HepG2 (cell line): ENCODE results near the gene NTN3. TPM values are rescaled to one million over a fixed set of nuclear protein-coding genes. Genes with fewer than 3 reads are reported as not detected.

Experiments used
- ATAC-seq: fragments of 200-7000 bp; cut with Tn5 transposase; 3 replicates; pipeline ENCODE4 v1.9.1; 2020; ENCODE audit warnings: mild to moderate bottlenecking, moderate library complexity
- BruUV-seq: library from RNA; stranded (reverse); fragments of 400-500 nt; replicated peaks from 2 replicates; lab custom pipeline; 2021; lab: Mats Ljungman, UMichigan
- CTCF ChIA-PET: fragments of 300-600 bp; formaldehyde crosslinking; extraction: SDS; loops from one replicate; lab custom pipeline; 2021; ENCODE audit warnings: low total read pairs, inconsistent platforms, low intra/inter-chr PET ratio; lab: Yijun Ruan, JAX
- POLR2A ChIA-PET: fragments of 350-600 bp; sonication (Branson Sonifier 250); formaldehyde crosslinking; loops from one replicate; lab custom pipeline; 2020; ENCODE audit warnings: antibody characterized with exemption, inconsistent platforms; lab: Yijun Ruan, JAX
- DNase-seq: peaks from one replicate; pipeline ENCODE4 v3.0.0-alpha.2; 2015; ENCODE audit warnings: low spot score
- FAIRE-seq: peaks from 3 replicates; lab custom pipeline; 2011; peaks lifted over from hg19 to GRCh38; lab: Jason Lieb, UNC
- H2AFZ ChIP-seq: one replicate; pipeline ENCODE4 v1.6.1; 2011; ENCODE audit warnings: low read length, inconsistent platforms
- H3K27ac ChIP-seq: fragments of 300-600 bp; 3 replicates; pipeline ENCODE4 v1.8.0; 2011; ENCODE audit warnings: mixed run types, mild to moderate bottlenecking, mixed read lengths, low read length, inconsistent platforms; ENCODE audit not compliant: insufficient read depth; ENCODE audit errors: extremely low read length
- H3K27me3 ChIP-seq, 2 experiments: fragments of 200-600 bp in 1 of 2; 2 replicates in 1 of 2; 3 replicates in 1 of 2; pipeline versions ENCODE4 v1.6.0 to v1.8.0; 2011; ENCODE audit warnings: low read length in 2 of 2, mild to moderate bottlenecking in 2 of 2, moderate library complexity in 2 of 2, inconsistent platforms in 1 of 2; ENCODE audit not compliant: insufficient read depth in 2 of 2, control insufficient read depth in 1 of 2
- H3K36me3 ChIP-seq, 2 experiments: fragments of 200-600 bp in 1 of 2; replicated peaks in 1 of 2; 2 replicates in 1 of 2; 3 replicates in 1 of 2; pipeline versions ENCODE4 v1.5.1 to v1.8.0; 2011; ENCODE audit warnings: low read length in 2 of 2, inconsistent platforms in 1 of 2; ENCODE audit not compliant: insufficient read depth in 2 of 2, control insufficient read depth in 1 of 2
- H3K4me1 ChIP-seq: 2 replicates; pipeline ENCODE4 v1.5.1; 2012; ENCODE audit warnings: low read length, inconsistent platforms; ENCODE audit not compliant: insufficient read depth
- H3K4me2 ChIP-seq: 2 replicates; pipeline ENCODE4 v1.6.0; 2011; ENCODE audit warnings: low read depth, low read length, inconsistent platforms
- H3K4me3 ChIP-seq, 3 experiments: fragments of 200-600 bp in 1 of 3; sonication (generic), shearing (Covaris generic) in 1 of 3; replicated peaks in 1 of 3; 2 replicates each; pipeline ENCODE4 v1.5.1; 2011 to 2016; ENCODE audit warnings: low read length in 3 of 3, inconsistent platforms in 2 of 3, low read depth in 2 of 3, mild to moderate bottlenecking in 2 of 3, control low read depth in 1 of 3, mixed read lengths in 1 of 3; ENCODE audit not compliant: insufficient read depth in 1 of 3
- H3K79me2 ChIP-seq: one replicate; pipeline ENCODE4 v1.6.1; 2011; ENCODE audit warnings: low read length, inconsistent platforms; ENCODE audit not compliant: insufficient read depth
- H3K9ac ChIP-seq: 2 replicates; pipeline ENCODE4 v1.6.0; 2011; ENCODE audit warnings: mild to moderate bottlenecking, low read depth, low read length, inconsistent platforms; ENCODE audit not compliant: insufficient read depth
- H3K9me3 ChIP-seq: 2 replicates; pipeline ENCODE4 v1.5.1; 2012; ENCODE audit warnings: mild to moderate bottlenecking, low read length
- H4K20me1 ChIP-seq: 2 replicates; pipeline ENCODE4 v1.6.0; 2011; ENCODE audit warnings: inconsistent platforms, mild to moderate bottlenecking, low read length, moderate library complexity; ENCODE audit not compliant: insufficient read depth
- ARID2 ChIP-seq: sonication (generic); formaldehyde crosslinking; IDR thresholded peaks from 2 replicates; pipeline ENCODE4 v1.8.1; 2022; ENCODE audit warnings: mild to moderate bottlenecking, missing genetic modification reagents, borderline replicate concordance
- HMG20B ChIP-seq: conservative IDR thresholded peaks from 2 replicates; pipeline ENCODE4 v1.6.1; 2016; ENCODE audit warnings: missing genetic modification reagents, missing compliant biosample characterization
- NR2F2 ChIP-seq: IDR thresholded peaks from 2 replicates; pipeline ENCODE4 v1.6.1; 2012; ENCODE audit warnings: low read depth, inconsistent platforms, borderline replicate concordance
- SOX13 ChIP-seq, 3 experiments: fragments of 450-650 bp in 1 of 3; sonication (generic) in 1 of 3; formaldehyde crosslinking in 1 of 3; IDR thresholded peaks in 2 of 3; conservative IDR thresholded peaks in 1 of 3; 2 replicates each; pipeline versions ENCODE4 v1.5.0 to v1.6.1; 2016 to 2020; ENCODE audit warnings: antibody characterized with exemption in 1 of 3, mild to moderate bottlenecking in 1 of 3, missing compliant biosample characterization in 1 of 3, missing genetic modification reagents in 1 of 3, moderate library complexity in 1 of 3
- ZFP82 ChIP-seq: sonication (generic); formaldehyde crosslinking; IDR thresholded peaks from 2 replicates; pipeline ENCODE4 v1.5.1; 2020; ENCODE audit warnings: mild to moderate bottlenecking, missing genetic modification reagents, borderline replicate concordance
- ZNF17 ChIP-seq: sonication (generic); formaldehyde crosslinking; IDR thresholded peaks from 2 replicates; pipeline ENCODE4 v1.5.0; 2020; ENCODE audit warnings: mild to moderate bottlenecking, missing genetic modification reagents
- ZNF256 ChIP-seq: sonication (generic); formaldehyde crosslinking; conservative IDR thresholded peaks from 2 replicates; pipeline ENCODE4 v1.4.0; 2020; ENCODE audit warnings: missing genetic modification reagents
- ZNF317 ChIP-seq: sonication (generic); formaldehyde crosslinking; IDR thresholded peaks from 2 replicates; pipeline ENCODE4 v1.5.0; 2020; ENCODE audit warnings: mild to moderate bottlenecking, missing genetic modification reagents
- WGBS: methylation state at CpG from one replicate; pipeline ENCODE4 v1.1.6; 2017; ENCODE audit warnings: low lambda C conversion rate; 5-methylcytosine and 5-hydroxymethylcytosine counted together
- in situ Hi-C: cut with HindIII; loops from 2 replicates; pipeline ENCODE4 v1.10.0; 2017; ENCODE audit warnings: low pct_unique_long_range_greater_than_20kb; ENCODE audit not compliant: extremely low pct_ligation_motif_present
- intact Hi-C: fragments of 100-400 bp; cut with micrococcal nuclease; formaldehyde crosslinking; loops from one replicate; pipeline ENCODE4 v1.10.0; 2022; ENCODE audit not compliant: unreplicated experiment
- polyA plus RNA-seq, 8 experiments: library from polyadenylated mRNA; depleted of rRNA in 3 of 8; stranded (reverse) in 7 of 8; unstranded in 1 of 8; fragments of >200 nt; fragmentation: Illumina TruSeq in 4 of 8; extraction: Trizol in 4 of 8; gene quantifications; 2 replicates each; pipeline versions ENCODE4 v1.2.1 to v1.2.3, GENCODE V29; 2011 to 2016; ENCODE audit warnings: low read depth in 4 of 8, missing spikeins in 1 of 8, mixed read lengths in 1 of 8; ENCODE audit not compliant: insufficient read depth in 1 of 8
- total RNA-seq, 5 experiments: library from RNA; depleted of rRNA; stranded (reverse); fragments of >200 nt; fragmentation: Illumina TruSeq; extraction: Trizol; gene quantifications; 2 replicates each; pipeline ENCODE4 v1.2.3, GENCODE V29; 2016; ENCODE audit warnings: low read depth in 1 of 5
- TF ChIP-seq, protein P1 (sequence below): sonication (generic); formaldehyde crosslinking; IDR thresholded peaks from 2 replicates; pipeline ENCODE4 v1.9.0; 2022; ENCODE audit warnings: missing genetic modification reagents, mild to moderate bottlenecking, borderline replicate concordance
- TF ChIP-seq, protein P2 (sequence below): sonication (generic); formaldehyde crosslinking; IDR thresholded peaks from 2 replicates; pipeline ENCODE4 v1.8.0; 2022; ENCODE audit warnings: missing genetic modification reagents, mild to moderate bottlenecking, borderline replicate concordance
- TF ChIP-seq, protein P3 (sequence below): sonication (generic); formaldehyde crosslinking; IDR thresholded peaks from 2 replicates; pipeline ENCODE4 v1.8.1; 2023; ENCODE audit warnings: mild to moderate bottlenecking, missing genetic modification reagents

NTN3 gene
- total and polyA plus RNA-seq, 2 of the 13 experiments (the other 11 are each of a cell fraction or from before 2014, with no cell fraction given), result 0.09 to 0.20 TPM

DNA sequence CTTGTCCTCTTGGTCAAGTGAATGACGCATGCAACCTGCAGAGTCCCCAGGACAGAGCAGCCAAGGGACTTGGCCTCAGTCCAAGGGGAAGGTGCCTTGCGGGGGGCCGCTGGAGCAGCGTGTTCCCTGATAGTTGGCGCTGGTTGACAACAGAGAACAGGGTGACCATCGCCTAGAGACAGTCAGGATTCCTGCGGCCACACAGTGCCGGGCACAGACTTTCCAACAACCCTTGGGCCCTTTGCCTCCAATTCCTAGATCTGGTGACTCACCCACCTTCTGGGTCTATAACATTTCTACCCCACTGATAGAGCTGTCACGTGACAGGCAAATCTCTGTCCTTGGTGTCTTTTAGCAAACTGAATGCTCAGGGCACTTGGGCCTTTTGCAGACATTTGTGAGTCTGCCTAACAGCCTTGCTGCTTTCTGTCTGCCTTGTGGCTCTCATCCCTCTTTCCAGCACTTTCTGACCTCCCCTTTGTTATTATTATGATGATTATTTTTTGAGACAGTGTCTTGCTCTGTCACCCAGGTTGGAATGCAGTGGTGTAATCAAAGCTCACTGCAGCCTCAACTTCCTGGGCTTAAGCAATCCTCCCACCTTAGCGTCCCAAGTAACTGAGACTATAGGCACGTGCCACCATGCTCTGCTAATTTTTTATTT is 23.0 kb upstream of the NTN3 start:
- Histone ChIP-seq H3K4me1 (no peaks in the 10 kb centered on the region), H3K9ac (no peak overlapping the region), H3K36me3 (peaks cover 25 to 64% of the 10 kb centered on the region in 2 experiments; a peak in 4 of 5 replicates), H3K4me2 (no peak overlapping the region), H3K9me3 (no peaks in the 10 kb centered on the region), H4K20me1 (no peaks in the 10 kb centered on the region), H3K27ac (no peak overlapping the region), H2AFZ (no peak overlapping the region), H3K4me3 (no peak overlapping the region), H3K79me2 (no peaks in the 10 kb centered on the region), H3K27me3 (no peaks in the 10 kb centered on the region)
- no peak for FAIRE-seq
- intact Hi-C loops (no loop called here), in situ Hi-C loops (no loop called here)
- ATAC-seq, result no peak
- DNase-seq, result no peak
- ChIA-PET POLR2A (no interaction called here), CTCF (no interaction called here)
- BruUV-seq, result no TSS peak
- WGBS, result 98% methylated on average over 8 of the region's 11 CpGs
- TF ChIP-seq NR2F2, result no peak
- TF ChIP-seq, protein P1, sequence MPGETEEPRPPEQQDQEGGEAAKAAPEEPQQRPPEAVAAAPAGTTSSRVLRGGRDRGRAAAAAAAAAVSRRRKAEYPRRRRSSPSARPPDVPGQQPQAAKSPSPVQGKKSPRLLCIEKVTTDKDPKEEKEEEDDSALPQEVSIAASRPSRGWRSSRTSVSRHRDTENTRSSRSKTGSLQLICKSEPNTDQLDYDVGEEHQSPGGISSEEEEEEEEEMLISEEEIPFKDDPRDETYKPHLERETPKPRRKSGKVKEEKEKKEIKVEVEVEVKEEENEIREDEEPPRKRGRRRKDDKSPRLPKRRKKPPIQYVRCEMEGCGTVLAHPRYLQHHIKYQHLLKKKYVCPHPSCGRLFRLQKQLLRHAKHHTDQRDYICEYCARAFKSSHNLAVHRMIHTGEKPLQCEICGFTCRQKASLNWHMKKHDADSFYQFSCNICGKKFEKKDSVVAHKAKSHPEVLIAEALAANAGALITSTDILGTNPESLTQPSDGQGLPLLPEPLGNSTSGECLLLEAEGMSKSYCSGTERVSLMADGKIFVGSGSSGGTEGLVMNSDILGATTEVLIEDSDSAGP (CRISPR knock-in tag), result no peak
- TF ChIP-seq ARID2 (CRISPR knock-in tag), result no peak
- TF ChIP-seq ZNF256 (CRISPR knock-in tag), result no peak
- no peak for TF ChIP-seq ZNF17 (CRISPR knock-in tag)
- TF ChIP-seq HMG20B (CRISPR knock-in tag), result no peak
- no peak for TF ChIP-seq ZFP82 (CRISPR knock-in tag)
- TF ChIP-seq, protein P2, sequence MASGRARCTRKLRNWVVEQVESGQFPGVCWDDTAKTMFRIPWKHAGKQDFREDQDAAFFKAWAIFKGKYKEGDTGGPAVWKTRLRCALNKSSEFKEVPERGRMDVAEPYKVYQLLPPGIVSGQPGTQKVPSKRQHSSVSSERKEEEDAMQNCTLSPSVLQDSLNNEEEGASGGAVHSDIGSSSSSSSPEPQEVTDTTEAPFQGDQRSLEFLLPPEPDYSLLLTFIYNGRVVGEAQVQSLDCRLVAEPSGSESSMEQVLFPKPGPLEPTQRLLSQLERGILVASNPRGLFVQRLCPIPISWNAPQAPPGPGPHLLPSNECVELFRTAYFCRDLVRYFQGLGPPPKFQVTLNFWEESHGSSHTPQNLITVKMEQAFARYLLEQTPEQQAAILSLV (CRISPR knock-in tag), result no peak
- no peak for TF ChIP-seq ZNF317
- no peak for TF ChIP-seq SOX13 (IDR thresholded peaks at IDR 0.05)
- no peak for TF ChIP-seq SOX13 (CRISPR knock-in tag; conservative IDR thresholded peaks at IDR 0.05 in 1 of 2, IDR thresholded peaks at IDR 0.05 in 1 of 2)
- TF ChIP-seq, protein P3, sequence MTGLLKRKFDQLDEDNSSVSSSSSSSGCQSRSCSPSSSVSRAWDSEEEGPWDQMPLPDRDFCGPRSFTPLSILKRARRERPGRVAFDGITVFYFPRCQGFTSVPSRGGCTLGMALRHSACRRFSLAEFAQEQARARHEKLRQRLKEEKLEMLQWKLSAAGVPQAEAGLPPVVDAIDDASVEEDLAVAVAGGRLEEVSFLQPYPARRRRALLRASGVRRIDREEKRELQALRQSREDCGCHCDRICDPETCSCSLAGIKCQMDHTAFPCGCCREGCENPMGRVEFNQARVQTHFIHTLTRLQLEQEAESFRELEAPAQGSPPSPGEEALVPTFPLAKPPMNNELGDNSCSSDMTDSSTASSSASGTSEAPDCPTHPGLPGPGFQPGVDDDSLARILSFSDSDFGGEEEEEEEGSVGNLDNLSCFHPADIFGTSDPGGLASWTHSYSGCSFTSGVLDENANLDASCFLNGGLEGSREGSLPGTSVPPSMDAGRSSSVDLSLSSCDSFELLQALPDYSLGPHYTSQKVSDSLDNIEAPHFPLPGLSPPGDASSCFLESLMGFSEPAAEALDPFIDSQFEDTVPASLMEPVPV (CRISPR knock-in tag), result no peak
